ENCODE data around the gene IL1RAPL1. TPM values are rescaled to one million over a fixed set of nuclear protein-coding genes. Genes with fewer than 3 reads are reported as not detected.

The IL1RAPL1 gene
- total RNA-seq, 2 donors from 2014 or later = not detected

DNA sequence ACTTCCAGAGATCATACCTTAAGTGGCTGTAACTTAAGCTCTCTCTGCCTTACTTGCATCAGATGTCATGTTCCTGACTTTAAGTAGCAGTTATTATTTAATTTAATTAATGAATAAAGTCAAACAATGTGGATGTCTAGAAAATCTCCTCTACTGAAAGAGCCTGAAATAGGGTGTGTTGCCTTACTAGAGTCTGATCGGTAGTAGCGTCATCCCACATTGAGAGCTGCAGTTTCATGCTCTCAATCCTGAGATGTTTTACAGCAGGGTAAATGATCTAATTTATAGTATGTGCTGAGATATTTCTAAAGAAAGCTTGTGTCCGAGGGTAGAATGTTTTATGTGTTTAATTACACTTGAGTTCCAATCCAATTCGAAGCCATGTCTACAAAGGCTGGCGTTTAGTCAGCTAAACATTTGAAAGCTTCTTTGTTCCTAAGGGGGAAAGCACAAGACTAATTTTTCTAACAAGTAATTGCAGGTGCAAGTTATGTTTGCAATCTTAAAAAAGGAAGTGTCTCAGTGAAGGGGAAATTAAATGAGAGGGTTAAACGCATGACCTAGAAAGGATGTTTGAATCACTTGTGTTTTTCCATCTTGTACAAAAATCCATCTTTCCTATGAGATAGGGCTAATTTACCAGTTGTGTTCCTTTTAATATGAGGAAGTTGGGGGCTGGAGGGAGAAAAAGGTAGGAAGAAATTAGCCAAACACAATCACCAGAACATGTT, 1237.1 kb downstream of the IL1RAPL1 start:
- peak overlapping the region; percentile 23 for H3K27ac Mint-ChIP-seq
- no peaks in the 10 kb centered on the region for H3K27me3 Mint-ChIP-seq (ENCODE audit: low read depth)
- H3K36me3 Mint-ChIP-seq (ENCODE audit: insufficient read depth in 2 of 2) = no peaks in the 10 kb centered on the region
- no peaks in the 10 kb centered on the region for H3K4me1 Mint-ChIP-seq (ENCODE audit: low read depth)
- DNase-seq = no peak
- H3K4me3 Mint-ChIP-seq = no peak overlapping the region
- peaks cover 2 to 7% of the 10 kb centered on the region in 2 donors for H3K9me3 Mint-ChIP-seq
- no peak for ATAC-seq (replicated peaks in 1 of 2)

DNA sequence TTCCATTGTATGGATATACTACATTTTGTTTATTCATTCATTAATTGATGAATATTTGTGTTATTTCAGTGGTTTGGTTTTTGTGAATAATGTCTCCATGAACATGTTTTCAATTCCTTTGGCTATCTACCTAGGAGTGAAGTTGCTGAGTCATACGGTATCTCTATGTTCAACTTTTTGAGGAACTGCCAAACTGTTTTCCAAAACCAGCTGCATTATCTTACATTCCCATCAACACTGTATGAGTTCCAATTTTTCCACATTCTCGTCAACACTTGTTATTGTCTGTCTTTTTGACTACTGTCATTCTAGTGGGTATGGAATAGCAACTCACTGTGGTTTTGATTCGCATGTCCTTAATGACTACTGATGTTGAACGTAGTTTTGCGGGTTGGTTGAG, 1239.5 kb downstream of the IL1RAPL1 start:
- no peak overlapping the region for H3K4me3 Mint-ChIP-seq
- no peaks in the 10 kb centered on the region for H3K36me3 Mint-ChIP-seq (ENCODE audit: insufficient read depth in 2 of 2)
- H3K27me3 Mint-ChIP-seq (ENCODE audit: low read depth) = no peaks in the 10 kb centered on the region
- ATAC-seq (replicated peaks in 1 of 2) = no peak
- no peak overlapping the region for H3K27ac Mint-ChIP-seq
- no peak for DNase-seq
- no peaks in the 10 kb centered on the region for H3K4me1 Mint-ChIP-seq (ENCODE audit: low read depth)
- peaks cover 2 to 7% of the 10 kb centered on the region in 2 donors for H3K9me3 Mint-ChIP-seq

DNA sequence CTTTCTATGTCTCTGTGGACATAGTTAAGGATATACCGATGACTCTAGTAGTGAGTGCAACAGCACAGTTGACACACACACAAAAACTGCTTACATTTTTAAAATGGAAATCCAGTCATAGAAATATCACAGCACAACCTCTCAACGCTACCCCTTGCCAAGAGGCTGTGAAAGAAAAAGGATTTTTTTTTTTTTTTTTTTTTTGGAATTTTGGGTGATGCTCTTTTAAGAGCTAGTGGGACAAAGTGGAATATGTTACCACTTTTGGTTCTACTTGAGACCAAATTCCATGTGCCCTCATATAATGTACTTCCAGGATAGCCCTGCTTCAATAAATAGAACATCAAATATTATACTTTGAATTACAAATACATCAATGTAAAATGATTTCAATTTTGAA, 1247.1 kb downstream of the IL1RAPL1 start:
- Mint-ChIP-seq H3K4me3 (no peak overlapping the region), H3K27ac (no peak overlapping the region), H3K4me1 (ENCODE audit: low read depth) (no peaks in the 10 kb centered on the region), H3K9me3 (no peaks in the 10 kb centered on the region), H3K36me3 (ENCODE audit: insufficient read depth in 2 of 2) (no peaks in the 10 kb centered on the region), H3K27me3 (ENCODE audit: low read depth) (no peaks in the 10 kb centered on the region)
- ATAC-seq (replicated peaks in 1 of 2) (no peak), DNase-seq (no peak)

DNA sequence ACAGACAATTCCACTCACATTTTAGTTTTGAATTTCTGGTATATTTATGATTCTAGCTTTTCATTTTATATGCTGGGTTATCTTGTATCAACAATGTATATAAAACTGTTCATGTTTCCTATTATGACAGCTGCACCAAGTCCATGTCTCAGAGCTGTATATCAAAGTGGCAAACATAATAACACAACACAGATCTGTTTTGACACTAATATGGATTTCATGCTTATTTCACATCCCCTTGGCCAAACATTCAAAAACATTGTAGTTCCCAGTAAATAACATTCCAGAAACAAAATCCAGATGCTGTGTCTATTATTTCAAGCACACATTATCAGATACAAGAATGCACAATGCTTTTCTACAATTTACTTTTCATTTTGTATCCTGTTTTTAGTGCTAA, 1247.5 kb downstream of the IL1RAPL1 start:
- Mint-ChIP-seq H3K36me3 (ENCODE audit: insufficient read depth in 2 of 2) (no peaks in the 10 kb centered on the region), H3K27ac (no peak overlapping the region), H3K4me1 (ENCODE audit: low read depth) (no peaks in the 10 kb centered on the region), H3K27me3 (ENCODE audit: low read depth) (no peaks in the 10 kb centered on the region), H3K4me3 (no peak overlapping the region), H3K9me3 (no peaks in the 10 kb centered on the region)
- ATAC-seq (replicated peaks in 1 of 2) (no peak), DNase-seq (no peak)

DNA sequence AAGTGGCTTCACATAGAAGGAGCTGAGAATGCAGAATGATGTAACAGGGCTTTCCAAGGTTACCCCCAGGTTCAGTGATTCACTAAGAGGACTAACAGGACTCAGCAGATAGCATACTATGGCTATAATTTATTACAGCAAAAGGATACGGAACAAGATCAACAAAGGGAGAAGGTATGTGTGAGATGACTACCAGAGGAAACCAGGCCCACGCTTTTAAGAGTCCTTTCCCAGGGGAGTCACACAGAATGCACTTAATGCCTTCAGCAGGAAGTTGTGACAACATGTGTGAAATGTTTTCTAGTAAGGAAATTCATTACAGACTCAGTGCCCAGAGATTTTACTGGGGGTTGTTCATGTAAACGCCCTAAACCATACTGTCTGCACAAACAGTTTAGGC, 1254.5 kb downstream of the IL1RAPL1 start:
- Mint-ChIP-seq H3K27ac (no peak overlapping the region), H3K4me3 (no peak overlapping the region), H3K36me3 (ENCODE audit: insufficient read depth in 2 of 2) (no peaks in the 10 kb centered on the region), H3K27me3 (ENCODE audit: low read depth) (no peaks in the 10 kb centered on the region), H3K4me1 (ENCODE audit: low read depth) (no peaks in the 10 kb centered on the region), H3K9me3 (no peaks in the 10 kb centered on the region)
- no peak for ATAC-seq (replicated peaks in 1 of 2)
- DNase-seq = no peak

DNA sequence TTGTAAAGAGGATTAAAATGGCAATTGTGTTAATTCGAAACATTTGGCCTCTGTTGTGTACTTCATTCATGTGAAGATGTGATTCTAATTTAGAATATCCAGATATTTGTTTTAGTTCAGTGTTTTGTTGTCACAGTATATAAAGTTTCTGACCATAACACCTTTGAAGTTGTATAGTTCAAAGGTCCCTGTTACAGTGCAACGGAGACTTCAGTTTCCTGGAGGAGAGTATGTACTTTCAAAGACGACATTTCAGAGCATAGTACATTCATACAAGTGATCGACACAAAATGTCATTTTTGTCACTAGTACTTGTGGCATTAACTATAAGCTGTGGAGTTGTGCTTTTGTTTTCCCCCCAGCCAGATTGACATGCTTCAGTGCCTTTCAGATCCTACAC, 1255.3 kb downstream of the IL1RAPL1 start:
- H3K27ac Mint-ChIP-seq = no peak overlapping the region
- H3K27me3 Mint-ChIP-seq (ENCODE audit: low read depth) = no peaks in the 10 kb centered on the region
- ATAC-seq (replicated peaks in 1 of 2) (no peak), DNase-seq (no peak)
- no peaks in the 10 kb centered on the region for H3K4me1 Mint-ChIP-seq (ENCODE audit: low read depth)
- H3K4me3 Mint-ChIP-seq = no peak overlapping the region
- no peaks in the 10 kb centered on the region for H3K9me3 Mint-ChIP-seq
- no peaks in the 10 kb centered on the region for H3K36me3 Mint-ChIP-seq (ENCODE audit: insufficient read depth in 2 of 2)

DNA sequence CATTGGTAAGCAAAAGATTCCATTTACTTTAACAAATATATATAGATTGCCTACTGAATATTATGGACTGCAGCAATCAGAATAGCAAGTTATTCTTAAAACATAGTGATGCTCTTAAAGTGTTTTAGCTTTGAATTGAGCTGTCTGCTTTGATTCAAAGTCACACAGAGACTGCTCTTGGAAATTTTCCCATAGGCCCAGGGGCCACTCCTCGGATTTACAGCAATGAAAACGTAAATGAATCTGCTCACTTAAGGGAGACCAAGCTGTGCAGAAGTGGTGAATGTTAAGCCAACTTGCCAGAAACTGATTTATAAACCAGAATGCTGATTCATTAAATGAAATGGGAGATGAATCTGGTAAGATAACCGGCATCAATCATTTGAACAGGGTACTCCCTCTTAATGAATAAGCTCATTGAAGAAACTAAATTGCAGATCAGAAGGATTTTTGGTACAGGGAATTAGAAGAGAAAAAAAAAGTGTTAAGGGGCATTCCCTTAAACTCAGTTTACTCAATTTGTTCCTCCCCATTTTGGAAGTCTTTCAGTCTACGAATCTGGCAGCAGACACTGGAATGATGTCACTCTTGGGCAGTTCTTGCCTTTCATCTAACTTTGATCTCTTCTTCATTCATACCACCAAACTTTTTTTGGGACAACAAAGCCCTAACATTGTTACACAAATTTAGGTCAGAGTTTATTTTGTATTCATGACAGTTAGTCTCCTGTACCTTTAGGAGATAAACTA, 1264.8 kb downstream of the IL1RAPL1 start:
- H3K27ac Mint-ChIP-seq = no peak overlapping the region
- peaks cover 0 to 1% of the 10 kb centered on the region in 2 donors for H3K9me3 Mint-ChIP-seq
- no peaks in the 10 kb centered on the region for H3K4me1 Mint-ChIP-seq (ENCODE audit: low read depth)
- ATAC-seq (replicated peaks in 1 of 2) = no peak
- H3K27me3 Mint-ChIP-seq (ENCODE audit: low read depth) = peaks cover 12% of the 10 kb centered on the region
- no peak for DNase-seq
- no peaks in the 10 kb centered on the region for H3K36me3 Mint-ChIP-seq (ENCODE audit: insufficient read depth in 2 of 2)
- H3K4me3 Mint-ChIP-seq = no peak overlapping the region

DNA sequence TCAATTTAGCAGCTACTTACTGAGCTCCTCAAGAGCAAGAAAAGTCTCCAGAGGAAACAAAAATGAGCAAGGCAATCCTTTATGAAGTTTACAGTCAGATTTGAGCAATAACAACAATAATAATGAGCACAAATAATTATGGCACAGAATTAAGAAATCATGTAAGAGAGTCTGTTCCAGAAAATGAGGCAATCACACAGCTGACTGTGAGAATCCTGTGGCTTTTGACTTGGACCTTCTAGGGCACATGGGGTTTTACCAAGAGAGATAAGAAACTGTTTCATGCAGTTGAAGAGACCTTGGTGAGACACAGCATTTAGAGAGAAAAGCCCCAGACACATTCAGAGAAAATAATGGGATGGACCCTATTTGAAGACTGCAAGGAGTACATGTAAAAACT, 1265.5 kb downstream of the IL1RAPL1 start:
- H3K9me3 Mint-ChIP-seq = peaks cover 1 to 2% of the 10 kb centered on the region in 2 donors
- no peak for ATAC-seq (replicated peaks in 1 of 2)

DNA sequence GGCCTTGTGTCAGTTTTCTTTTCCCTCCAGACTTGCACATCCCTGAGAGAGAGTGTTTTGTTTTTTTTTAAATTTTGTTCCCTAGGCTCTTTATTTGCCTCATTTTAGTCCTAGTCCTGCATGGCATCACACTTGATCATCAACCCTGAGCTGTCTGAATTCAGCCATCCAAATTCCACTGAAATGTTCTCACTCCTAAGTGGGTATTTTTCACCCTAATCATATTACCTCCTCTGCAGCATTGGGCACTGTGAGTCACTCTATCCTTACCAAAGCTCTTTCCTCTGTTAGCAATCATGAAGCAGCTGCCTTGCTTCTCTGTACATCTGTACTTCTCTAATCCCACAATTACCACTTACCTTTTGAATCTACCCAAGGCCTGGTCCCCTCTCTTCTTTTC, 1271.5 kb downstream of the IL1RAPL1 start:
- Mint-ChIP-seq H3K4me3 (no peak overlapping the region), H3K27me3 (ENCODE audit: low read depth) (peaks cover 6% of the 10 kb centered on the region), H3K9me3 (peaks cover 2 to 4% of the 10 kb centered on the region in 2 donors), H3K36me3 (ENCODE audit: insufficient read depth in 2 of 2) (no peaks in the 10 kb centered on the region), H3K27ac (no peak overlapping the region), H3K4me1 (ENCODE audit: low read depth) (no peaks in the 10 kb centered on the region)
- ATAC-seq (replicated peaks in 1 of 2) (no peak), DNase-seq (no peak)

More for the DNA sequence above, 1265.5 kb downstream of the IL1RAPL1 start:
- no peaks in the 10 kb centered on the region for H3K4me1 Mint-ChIP-seq (ENCODE audit: low read depth)
- no peak for DNase-seq
- H3K27ac Mint-ChIP-seq = no peak overlapping the region
- H3K36me3 Mint-ChIP-seq (ENCODE audit: insufficient read depth in 2 of 2) = no peaks in the 10 kb centered on the region
- no peak overlapping the region for H3K4me3 Mint-ChIP-seq
- H3K27me3 Mint-ChIP-seq (ENCODE audit: low read depth) = peaks cover 12% of the 10 kb centered on the region

DNA sequence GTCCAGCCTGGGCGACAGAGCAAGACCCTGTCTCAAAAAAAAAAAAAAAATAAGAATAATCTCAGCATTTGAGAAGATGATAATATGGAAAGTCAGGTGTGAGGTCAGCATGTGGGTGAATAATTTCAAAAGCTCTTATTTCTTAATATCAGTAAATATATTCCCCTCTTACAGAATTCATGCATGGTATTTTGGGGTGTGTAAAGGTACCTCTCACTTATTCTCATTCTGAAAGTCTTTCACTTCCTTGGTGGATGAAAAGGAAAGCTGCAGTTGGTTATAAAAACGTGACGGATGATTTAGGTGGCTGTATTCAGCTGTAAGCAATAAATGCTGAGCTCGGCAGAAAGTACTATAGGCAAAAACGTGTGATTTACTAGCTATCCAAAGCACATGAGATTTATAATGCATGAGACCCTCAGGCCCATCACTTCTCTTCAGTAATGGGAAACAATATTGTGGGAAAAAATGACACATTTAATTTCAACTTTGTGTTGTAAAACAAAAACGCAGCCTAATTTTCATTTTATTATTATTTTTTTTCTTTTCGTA, 1275.0 kb downstream of the IL1RAPL1 start:
- no peaks in the 10 kb centered on the region for H3K36me3 Mint-ChIP-seq (ENCODE audit: insufficient read depth in 2 of 2)
- no peak for ATAC-seq (replicated peaks in 1 of 2)

DNA sequence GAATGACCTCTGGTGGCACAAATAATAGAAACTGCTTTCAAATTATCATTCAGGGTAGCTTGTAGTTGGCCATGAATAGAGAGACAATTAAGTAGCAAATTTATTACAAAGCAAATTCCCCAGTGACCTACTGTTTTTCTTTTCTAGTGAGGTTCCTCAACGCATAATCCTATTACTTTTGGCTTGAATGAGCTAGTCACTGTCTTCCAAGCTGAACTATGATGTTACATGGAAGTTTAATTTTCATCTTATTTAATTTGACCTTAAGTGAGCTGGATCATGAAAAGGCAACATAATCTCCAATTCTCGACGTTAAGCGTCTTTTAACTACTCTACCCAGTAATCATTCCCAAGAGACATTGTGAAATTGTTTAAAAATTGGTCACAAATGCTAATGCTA, 1280.7 kb downstream of the IL1RAPL1 start:
- H3K27ac Mint-ChIP-seq = no peak overlapping the region
- no peaks in the 10 kb centered on the region for H3K27me3 Mint-ChIP-seq (ENCODE audit: low read depth)
- no peak for DNase-seq
- H3K4me3 Mint-ChIP-seq = no peak overlapping the region
- ATAC-seq (replicated peaks in 1 of 2) = no peak
- peaks cover 0 to 5% of the 10 kb centered on the region in 2 donors for H3K9me3 Mint-ChIP-seq
- H3K36me3 Mint-ChIP-seq (ENCODE audit: insufficient read depth in 2 of 2) = no peaks in the 10 kb centered on the region
- H3K4me1 Mint-ChIP-seq (ENCODE audit: low read depth) = no peaks in the 10 kb centered on the region

More for the DNA sequence above, 1275.0 kb downstream of the IL1RAPL1 start:
- Mint-ChIP-seq H3K27me3 (ENCODE audit: low read depth) (no peaks in the 10 kb centered on the region), H3K4me1 (ENCODE audit: low read depth) (no peaks in the 10 kb centered on the region), H3K9me3 (peaks cover 2 to 6% of the 10 kb centered on the region in 2 donors), H3K27ac (no peak overlapping the region), H3K4me3 (no peak overlapping the region)
- no peak for DNase-seq

DNA sequence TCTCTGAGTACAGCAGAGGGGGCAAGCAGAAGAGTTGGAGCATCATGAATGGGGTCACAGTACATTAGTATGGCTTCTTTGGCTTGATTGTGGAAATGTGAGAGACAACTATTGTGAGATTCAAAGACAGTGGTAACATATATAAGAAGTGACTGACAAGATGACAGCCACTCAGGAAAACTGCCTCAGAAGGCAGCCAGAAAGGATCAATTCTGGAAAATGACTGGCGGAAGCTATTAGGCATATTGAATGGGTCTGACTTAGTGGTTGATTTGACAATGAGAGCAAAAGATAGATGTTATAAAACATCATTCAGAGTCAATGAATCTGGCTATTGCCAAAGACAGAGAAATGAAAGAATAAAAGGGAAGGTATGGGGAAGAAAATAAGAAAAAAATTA, 1282.6 kb downstream of the IL1RAPL1 start:
- Mint-ChIP-seq H3K27ac (no peak overlapping the region), H3K4me3 (no peak overlapping the region), H3K9me3 (peaks cover 0 to 5% of the 10 kb centered on the region in 2 donors), H3K4me1 (ENCODE audit: low read depth) (no peaks in the 10 kb centered on the region), H3K27me3 (ENCODE audit: low read depth) (no peaks in the 10 kb centered on the region), H3K36me3 (ENCODE audit: insufficient read depth in 2 of 2) (no peaks in the 10 kb centered on the region)
- no peak for DNase-seq
- no peak for ATAC-seq (replicated peaks in 1 of 2)

DNA sequence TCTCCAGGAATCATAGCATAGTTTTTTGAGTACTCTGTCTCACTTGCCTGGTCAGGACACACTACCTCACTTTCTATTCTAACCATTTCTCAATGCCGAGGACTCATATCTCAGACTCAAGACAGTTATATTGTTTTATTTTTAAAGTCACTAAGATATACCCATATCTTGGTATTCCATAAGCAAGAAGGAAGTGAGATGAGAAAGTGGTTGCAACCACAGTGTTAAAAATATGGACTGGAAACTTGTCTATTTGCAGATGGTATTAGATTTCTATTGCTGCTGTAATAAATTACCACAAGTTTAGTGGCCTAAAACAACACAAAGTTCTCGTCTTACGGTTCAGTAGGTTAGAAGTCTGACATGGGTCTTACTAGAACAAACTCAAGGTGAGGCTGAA, 1283.4 kb downstream of the IL1RAPL1 start:
- no peak overlapping the region for H3K4me3 Mint-ChIP-seq
- no peaks in the 10 kb centered on the region for H3K27me3 Mint-ChIP-seq (ENCODE audit: low read depth)
- DNase-seq (no peak), ATAC-seq (replicated peaks in 1 of 2) (no peak)
- H3K9me3 Mint-ChIP-seq = peaks cover 0 to 5% of the 10 kb centered on the region in 2 donors
- no peak overlapping the region for H3K27ac Mint-ChIP-seq
- H3K4me1 Mint-ChIP-seq (ENCODE audit: low read depth) = no peaks in the 10 kb centered on the region
- no peaks in the 10 kb centered on the region for H3K36me3 Mint-ChIP-seq (ENCODE audit: insufficient read depth in 2 of 2)
